HG03439 (cell line): Measurements from ENCODE around the gene B2M.
"Not testable (repeated sequence)": the region's sequence is repeated elsewhere in the genome, so short reads cannot be mapped to it uniquely, and the experiment has no call there.

Source experiments
- ATAC-seq: cut with Tn5 transposase; IDR thresholded peaks from one replicate; pipeline ENCODE4 v1.9.1; 2021; ENCODE audit warnings: mild to moderate bottlenecking, moderate library complexity; ENCODE audit not compliant: unreplicated experiment

B2M gene

DNA sequence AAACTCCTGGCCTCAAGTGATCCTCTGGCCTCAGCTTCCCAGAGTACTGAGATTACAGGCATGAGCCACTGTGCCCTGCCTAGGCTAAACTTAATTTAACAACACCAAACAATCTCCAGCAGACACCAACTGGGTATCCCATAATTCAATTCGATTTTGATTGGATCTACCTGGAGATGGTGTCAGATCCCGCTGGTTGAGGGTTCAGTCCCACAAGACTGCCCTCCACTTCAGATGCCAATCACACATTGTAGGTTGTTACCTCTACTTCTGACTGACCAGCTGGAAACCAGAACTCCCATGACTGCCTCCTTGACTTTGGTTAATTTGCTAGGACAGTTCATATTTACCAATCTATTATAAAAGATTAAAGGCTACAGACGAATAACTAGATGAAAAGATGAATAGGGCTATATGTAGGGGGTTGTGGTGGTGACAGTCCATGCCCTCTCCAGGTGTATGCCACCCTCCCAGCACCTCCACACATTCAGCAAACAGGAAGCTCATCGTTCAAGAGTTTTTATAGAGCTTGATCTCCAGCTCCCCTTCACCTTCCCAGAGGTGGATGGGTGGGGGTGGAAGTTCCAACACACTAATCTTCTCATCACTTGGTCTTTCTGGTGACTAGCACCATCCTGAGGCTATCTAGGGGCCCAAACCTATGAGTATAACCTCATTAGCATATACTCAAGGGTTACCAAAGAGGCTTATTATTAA is 9.3 kb downstream of the B2M start:
- no peak for ATAC-seq

DNA sequence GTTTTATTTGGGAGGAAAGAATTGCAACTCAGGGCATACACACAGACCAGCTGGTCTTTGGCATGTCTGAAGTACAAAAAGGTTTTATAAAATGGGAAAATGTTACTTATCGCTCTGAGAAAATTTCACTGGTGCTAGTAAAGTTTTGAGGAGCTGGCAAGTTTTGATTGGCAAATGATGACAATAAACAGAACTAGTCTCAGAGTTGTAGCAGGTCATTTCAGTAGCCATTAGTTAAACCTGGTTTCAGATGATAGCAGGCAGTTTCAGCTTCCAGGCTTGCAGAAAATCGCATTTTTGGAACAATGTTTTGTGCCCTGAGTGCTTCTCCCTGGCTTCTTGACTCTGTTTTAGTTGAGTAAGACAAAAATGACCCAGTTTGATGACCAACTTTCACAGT is 10.7 kb downstream of the B2M start:
- no peak for ATAC-seq

DNA sequence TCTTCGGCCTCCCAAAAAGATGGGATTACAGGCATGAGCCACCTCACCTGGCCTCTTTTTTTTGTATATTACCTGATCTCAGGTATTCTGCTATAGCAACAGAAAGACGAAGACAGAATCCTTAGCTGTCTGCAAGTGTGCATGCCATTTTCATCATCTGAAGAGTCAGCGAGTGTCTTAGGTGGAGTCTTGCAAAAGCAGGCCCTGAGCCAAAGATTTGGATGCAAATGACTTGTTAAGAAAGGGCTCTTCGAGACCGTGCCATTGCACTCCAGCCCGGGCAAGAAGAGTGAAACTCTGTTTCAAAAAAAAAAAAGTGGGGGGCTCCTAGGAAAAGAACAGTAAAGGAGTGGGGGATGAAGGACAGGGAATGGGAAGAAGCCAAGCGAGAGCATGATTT is 14.8 kb downstream of the B2M start:
- no peak for ATAC-seq

- peak; percentile 26 for ATAC-seq
Observed at GRCh38 chr15:44726568-44727484, 15.5 kb downstream of the B2M start.

DNA sequence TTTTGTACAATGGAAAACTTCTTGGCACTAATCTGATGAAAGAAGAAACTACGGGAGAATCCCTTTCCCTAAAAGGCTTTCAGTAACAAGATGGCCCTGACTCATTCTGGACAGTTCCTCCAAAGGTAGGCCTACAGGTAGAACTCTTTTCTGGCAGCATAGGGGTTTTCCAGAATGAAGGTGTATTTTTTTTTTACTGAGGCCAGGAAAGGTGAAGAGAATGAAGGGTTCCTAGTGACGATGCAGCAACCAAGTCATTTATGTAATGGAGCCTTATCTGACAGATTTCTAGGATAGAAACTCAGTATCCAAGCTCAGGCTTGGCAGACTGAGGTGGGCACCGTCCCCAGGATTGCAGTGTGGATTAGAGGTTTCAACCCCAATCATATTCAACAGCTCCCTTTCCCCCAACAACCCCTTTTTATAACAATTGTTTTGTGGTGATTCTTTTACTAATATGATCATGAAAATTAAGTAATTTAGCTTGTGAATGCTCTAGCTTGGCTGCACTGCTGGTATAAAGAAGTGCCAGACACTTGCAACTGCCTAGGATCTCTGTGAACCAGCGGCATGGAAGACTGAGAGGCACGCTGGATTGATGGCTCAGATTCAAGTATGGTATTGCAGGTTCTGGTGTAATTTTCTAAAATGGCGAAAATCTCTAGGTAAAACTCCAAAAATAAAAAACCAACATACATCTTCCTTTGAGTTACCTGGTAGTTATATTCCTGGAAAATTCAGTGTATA is 16.3 kb downstream of the B2M start:
- no peak for ATAC-seq

DNA sequence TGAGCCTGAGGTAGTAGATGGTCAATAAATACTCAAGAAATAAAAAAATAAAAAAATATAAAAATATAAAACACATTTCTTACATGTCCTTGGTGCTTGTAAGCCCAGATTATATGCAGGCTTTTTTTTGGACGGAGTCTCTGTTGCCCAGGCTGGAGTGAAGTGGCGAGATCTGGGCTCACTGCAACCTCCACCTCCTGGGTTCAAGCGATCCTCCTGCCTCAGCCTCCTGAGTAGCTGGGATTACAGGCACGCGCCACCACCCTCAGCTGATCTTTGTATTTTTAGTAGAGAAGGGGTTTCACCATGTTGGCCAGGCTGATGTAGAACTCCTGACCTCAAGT is 16.9 kb downstream of the B2M start:
- ATAC-seq, result not testable (repeated sequence)

DNA sequence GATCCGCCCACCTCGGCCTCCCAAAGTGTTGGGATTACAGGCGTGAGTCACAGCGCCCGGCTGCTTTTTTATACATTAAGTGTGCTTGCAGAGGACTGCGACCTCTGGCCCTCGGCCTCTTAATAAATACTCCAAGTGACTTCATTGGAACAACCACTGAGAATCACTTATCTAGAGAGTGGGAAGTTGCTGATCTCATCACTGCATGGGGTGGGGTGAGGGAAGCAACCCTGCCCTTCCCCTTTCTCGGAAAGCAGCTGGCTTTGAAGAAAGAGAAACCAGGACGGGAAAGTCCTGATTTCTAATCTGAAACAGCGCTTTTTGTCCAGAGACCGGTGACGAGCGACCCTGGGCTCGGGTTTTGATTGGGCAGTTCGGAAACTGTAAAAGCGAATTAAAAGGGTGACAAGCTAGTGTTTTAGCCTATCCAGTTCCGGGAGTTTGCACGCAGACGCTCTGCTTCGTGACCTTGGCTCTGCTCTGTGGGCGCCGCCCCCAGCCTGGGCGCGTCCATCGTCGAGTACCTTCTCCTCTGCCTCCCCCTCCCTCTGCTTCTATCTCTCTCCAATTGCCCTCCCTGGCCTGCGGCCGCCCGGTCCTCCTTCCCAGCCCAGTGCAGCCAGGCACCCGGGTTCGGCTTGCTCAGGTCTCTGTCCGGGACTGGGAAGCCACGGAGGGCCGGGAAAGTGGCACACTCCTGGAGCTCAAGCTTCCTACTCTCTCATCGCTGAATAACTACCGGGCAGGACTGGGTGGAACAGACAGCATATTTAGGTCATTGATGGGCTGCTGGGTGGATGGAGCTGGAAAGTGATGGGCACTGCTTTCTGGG is 17.5 kb downstream of the B2M start:
- ATAC-seq, result peak; percentile 75

DNA sequence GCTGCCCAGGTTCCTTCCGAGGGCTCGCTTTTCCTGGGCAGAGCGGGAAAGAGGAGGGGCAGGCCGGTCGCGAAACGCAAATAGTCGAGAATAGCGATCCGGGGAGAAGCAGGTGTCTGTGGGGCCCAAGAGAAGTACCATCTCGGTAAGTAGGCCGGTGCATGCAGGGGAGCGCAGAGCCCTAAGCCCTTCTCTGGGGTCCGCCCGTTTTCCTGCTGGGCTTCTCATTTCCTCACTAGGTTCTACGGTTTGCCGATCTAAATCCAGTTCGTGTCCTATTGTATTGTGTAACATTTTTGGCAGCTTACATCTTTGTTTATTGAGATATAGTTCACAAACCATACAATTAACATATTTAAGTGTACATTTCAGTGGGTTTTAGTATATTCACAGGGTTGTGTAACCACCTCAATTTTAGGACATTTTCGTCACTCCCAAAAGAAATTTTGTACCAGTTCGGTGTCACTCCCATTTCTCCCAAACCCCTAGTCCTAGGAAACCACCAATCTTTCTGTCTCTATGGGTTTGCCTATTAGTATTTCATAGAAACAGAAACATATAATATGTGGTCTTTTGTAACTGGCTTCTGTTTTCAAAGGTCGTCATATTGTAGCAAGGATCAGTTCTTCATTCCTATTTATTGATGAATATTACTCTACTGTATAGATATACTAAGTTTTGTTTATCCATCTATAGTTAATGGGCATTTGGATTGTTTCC is 18.3 kb downstream of the B2M start:
- ATAC-seq, result no peak

DNA sequence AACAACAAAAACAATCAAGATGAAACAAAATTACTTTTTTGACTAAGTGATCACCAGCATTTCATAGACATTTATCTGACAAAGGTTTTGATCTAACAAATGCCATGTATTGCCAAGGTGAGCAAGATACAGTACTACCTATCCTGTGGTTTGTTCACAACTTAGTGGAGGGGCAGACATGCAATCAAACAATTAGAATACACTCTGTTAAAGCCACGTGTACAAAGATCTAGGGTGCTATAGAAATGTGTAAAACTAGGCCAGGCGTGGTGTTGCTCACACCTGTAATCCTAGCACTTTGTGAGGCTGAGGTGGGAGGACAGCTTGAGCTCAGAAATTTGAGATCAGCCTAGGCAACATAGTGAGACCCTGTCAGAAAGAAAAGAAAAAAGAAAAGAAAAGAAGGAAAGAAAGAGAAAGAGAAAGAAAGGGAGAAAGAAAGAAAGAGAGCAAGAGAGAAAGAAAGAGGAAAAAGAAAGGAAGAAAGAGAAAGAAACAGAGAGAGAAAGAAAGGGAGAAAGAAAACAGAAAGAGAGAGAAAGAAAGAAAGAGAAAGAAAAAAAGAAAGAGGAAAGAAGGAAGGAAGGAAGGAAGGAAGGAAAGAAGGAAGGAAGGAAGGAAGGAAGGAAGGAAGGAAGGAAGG is 23.6 kb downstream of the B2M start:
- ATAC-seq, result no peak

GRCh38 chr15:44735482-44736180 is 24.3 kb downstream of the B2M start:
- no peak for ATAC-seq

DNA sequence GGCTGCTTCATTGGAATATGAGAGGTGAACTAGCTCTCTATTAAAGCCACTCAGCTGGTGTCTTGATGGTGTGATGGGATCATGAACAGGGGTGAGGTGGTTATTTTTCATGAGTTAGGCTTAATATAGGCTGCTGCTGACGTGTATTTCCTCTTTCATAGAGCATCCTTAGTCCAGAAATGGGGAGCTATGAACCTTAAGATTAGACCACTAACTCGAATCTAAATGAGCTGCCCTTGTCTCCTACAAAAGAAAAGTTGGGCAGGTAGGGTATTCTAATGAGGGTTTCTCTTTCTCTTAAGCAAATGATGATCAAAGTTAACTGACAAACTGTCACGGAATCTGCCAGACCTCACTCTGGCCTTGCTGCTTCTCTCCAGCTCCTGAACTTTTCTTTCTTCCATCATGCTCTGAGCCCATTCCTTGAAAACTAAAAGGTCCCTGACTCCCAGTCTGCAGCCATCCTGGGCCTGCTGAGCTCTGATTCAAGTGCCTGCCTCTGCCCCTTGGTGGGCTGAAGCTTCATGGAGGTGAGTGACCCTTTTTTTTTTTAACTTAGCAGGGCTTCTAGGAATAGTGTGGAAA is 25.0 kb downstream of the B2M start, which contains the start of gene TRIM69:
Gene TRIM69, plus strand, starts transcription at position 348 of the 585 bp plus-strand sequence. Its CDS starts 177 bp downstream, at position 525.
- ATAC-seq, result no peak

DNA sequence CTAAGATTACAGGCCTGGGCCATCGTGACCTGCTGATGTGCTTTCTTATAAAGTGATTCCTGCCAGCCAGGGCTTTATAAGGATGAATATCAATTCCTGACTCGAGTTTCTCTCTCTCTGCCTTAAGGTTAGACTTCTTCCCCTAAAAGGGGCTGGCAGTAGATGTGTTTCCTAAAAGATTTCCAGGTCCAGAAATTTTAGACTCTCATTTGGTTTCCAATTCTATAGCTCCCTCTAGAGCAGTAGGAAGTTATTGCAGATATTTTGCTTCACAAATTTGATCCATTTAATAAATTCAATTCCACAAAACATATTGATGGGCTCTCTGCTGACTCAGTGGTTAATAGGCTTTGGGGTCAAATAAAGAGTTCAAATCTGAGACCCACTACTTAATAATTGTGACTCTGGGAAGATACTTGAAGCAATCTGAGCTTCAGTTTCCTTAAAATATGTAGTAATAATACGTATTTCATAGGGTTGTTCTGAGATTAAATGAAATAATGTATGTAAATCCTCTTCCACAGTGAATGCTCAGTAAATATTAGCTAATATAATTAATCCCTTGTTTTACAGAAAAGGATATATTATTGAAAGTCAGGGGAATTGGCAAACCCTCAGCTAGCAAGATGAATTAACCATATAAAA is 27.1 kb downstream of the B2M start:
- ATAC-seq, result no peak

DNA sequence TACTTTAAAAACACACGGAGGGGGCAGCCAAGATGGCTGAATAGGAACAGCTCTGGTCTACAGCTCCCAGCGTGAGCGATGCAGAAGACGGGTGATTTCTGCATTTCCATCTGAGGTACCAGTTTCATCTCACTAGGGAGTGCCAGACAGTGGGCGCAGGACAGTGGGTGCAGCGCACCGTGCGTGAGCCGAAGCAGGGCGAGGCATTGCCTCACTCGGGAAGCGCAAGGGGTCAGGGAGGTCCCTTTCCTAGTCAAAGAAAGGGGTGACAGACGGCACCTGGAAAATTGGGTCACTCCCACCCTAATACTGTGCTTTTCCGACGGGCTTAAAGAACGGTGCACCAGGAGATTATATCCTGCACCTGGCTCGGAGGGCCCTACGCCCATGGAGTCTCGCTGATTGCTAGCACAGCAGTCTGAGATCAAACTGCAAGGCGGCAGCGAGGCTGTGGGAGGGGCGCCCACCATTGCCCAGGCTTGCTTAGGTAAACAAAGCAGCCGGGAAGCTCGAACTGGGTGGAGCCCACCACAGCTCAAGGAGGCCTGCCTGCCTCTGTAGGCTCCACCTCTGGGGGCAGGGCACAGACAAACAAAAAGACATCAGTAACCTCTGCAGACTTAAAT is 28.0 kb downstream of the B2M start:
- not testable (repeated sequence) for ATAC-seq

GRCh38 chr15:44743454-44743853 is 32.1 kb downstream of the B2M start:
- not testable (repeated sequence) for ATAC-seq

DNA sequence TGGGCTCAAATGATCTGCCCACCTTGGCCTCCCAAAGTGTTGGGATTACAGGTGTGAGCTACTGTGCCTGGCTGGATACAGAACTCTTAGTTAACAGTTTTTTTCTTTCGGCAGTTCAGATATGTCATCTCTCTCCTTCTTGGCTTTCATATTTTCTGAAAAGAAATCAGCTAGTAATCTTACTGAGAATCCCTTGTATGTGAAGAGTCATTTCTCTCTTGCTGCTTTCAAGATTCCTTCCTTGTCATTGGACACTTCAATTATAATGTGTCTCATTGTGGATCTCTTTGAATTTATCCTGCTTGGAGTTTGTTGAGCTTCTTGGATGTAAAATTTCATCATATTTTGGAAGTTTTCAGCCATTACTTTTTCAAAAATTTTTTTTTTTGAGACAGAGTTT is 42.0 kb downstream of the B2M start:
- ATAC-seq, result no peak

- ATAC-seq, result no peak
Observed at GRCh38 chr15:44763187-44763586, 51.9 kb downstream of the B2M start.

- ATAC-seq, result no peak
Observed at GRCh38 chr15:44763848-44764247, 52.5 kb downstream of the B2M start.
